Stimulated activated CD8-positive, alpha-beta memory T cell treated with anti-CD3 and anti-CD28 coated beads, Interleukin-4, amount 100 ng/mL, for 48 hours (primary cell): Measurements from ENCODE around the gene EZH2.
A peak's percentile ranks its signal among the peaks of the same experiment; 100 is the strongest.

Source experiments
- DNase-seq: peaks from one replicate; pipeline ENCODE4 v3.0.0-alpha.2; 2020

Gene EZH2

GRCh38 chr7:148884049-148884298, at the start of gene EZH2:
EZH2 (minus strand) TSS chr7:148884291; CDS start chr7:148847298, 36,993 bp downstream.
- no peak for DNase-seq

- no peak for DNase-seq
These were observed 47.4 kb upstream of the EZH2 start for GRCh38 chr7:148931470-148931869.

GRCh38 chr7:148930335-148930734, 46.2 kb upstream of the EZH2 start:
- no peak for DNase-seq

GRCh38 chr7:148929176-148929575, 45.1 kb upstream of the EZH2 start:
- DNase-seq, result peak; percentile 19

- DNase-seq, result no peak
These were observed 43.3 kb upstream of the EZH2 start for GRCh38 chr7:148927123-148928045.

GRCh38 chr7:148925836-148926235, 41.7 kb upstream of the EZH2 start:
- DNase-seq, result no peak

- peak; percentile 22 for DNase-seq
These were observed 39.9 kb upstream of the EZH2 start for GRCh38 chr7:148924011-148924410.

- DNase-seq, result no peak
These were observed 37.7 kb upstream of the EZH2 start for GRCh38 chr7:148921806-148922205.

GRCh38 chr7:148921189-148921588, 37.1 kb upstream of the EZH2 start:
- DNase-seq, result no peak

- no peak for DNase-seq
These were observed 35.8 kb upstream of the EZH2 start for GRCh38 chr7:148919859-148920258.

GRCh38 chr7:148918058-148918596, 34.0 kb upstream of the EZH2 start:
- DNase-seq, result no peak

- DNase-seq, result no peak
These were observed 32.1 kb upstream of the EZH2 start for GRCh38 chr7:148916186-148916585.

- DNase-seq, result no peak
These were observed 31.1 kb upstream of the EZH2 start for GRCh38 chr7:148915211-148915610.

GRCh38 chr7:148914208-148914777, 30.2 kb upstream of the EZH2 start:
- peak; percentile 75 for DNase-seq

GRCh38 chr7:148912758-148913541, 28.9 kb upstream of the EZH2 start:
- DNase-seq, result peak; percentile 62

GRCh38 chr7:148912151-148912550, 28.1 kb upstream of the EZH2 start:
- no peak for DNase-seq

- DNase-seq, result peak; percentile 41
These were observed 27.5 kb upstream of the EZH2 start for GRCh38 chr7:148911626-148912025.

- no peak for DNase-seq
These were observed 25.5 kb upstream of the EZH2 start for GRCh38 chr7:148909568-148909967.

- DNase-seq, result no peak
These were observed 22.8 kb upstream of the EZH2 start for GRCh38 chr7:148906707-148907498.

- no peak for DNase-seq
These were observed 21.1 kb upstream of the EZH2 start for GRCh38 chr7:148905093-148905666.

GRCh38 chr7:148903504-148903903, 19.4 kb upstream of the EZH2 start:
- no peak for DNase-seq

- DNase-seq, result no peak
These were observed 17.1 kb upstream of the EZH2 start for GRCh38 chr7:148901178-148901577.
